Activated CD4-positive, alpha-beta memory T cell treated with anti-CD3 and anti-CD28 coated beads, Interleukin-2, amount 10 ng/mL, durations not matched to agents 7 days and 5 days (primary cell): ENCODE results near the gene RBBP6. TPM values are rescaled to one million over a fixed set of nuclear protein-coding genes. Genes with fewer than 3 reads are reported as not detected.

Source experiments
- CTCF ChIA-PET: fragments of 350-600 bp; sonication (Branson Sonifier 250); formaldehyde crosslinking; loops from one replicate; lab custom pipeline; 2021; ENCODE audit warnings: antibody characterized with exemption, inconsistent platforms; lab: Charles Lee
- POLR2A ChIA-PET: fragments of 350-600 bp; sonication (Branson Sonifier 250); formaldehyde crosslinking; loops from one replicate; lab custom pipeline; 2021; ENCODE audit warnings: antibody characterized with exemption; lab: Charles Lee
- DNase-seq: peaks from one replicate; pipeline ENCODE4 v3.0.0-alpha.2; 2020
- H3K27ac Mint-ChIP-seq: one replicate; pipeline ENCODE4 v1.8.0; 2021; ENCODE audit warnings: mild to moderate bottlenecking, mixed read lengths
- H3K27me3 Mint-ChIP-seq: one replicate; pipeline ENCODE4 v1.8.0; 2021; ENCODE audit warnings: mixed read lengths
- H3K36me3 Mint-ChIP-seq: one replicate; pipeline ENCODE4 v1.8.0; 2021; ENCODE audit warnings: low read depth, mixed read lengths
- H3K4me1 Mint-ChIP-seq: one replicate; pipeline ENCODE4 v1.8.0; 2021; ENCODE audit warnings: mixed read lengths
- H3K4me3 Mint-ChIP-seq: one replicate; pipeline ENCODE4 v1.8.0; 2021; ENCODE audit warnings: mild to moderate bottlenecking, mixed read lengths
- H3K9me3 Mint-ChIP-seq: one replicate; pipeline ENCODE4 v1.8.0; 2021; ENCODE audit warnings: mixed read lengths
- total RNA-seq, 2 experiments: library from RNA; stranded (reverse); gene quantifications; one replicate each; pipeline ENCODE4 v1.2.3, GENCODE V29; 2021

RBBP6 gene
- total RNA-seq, 2 experiments from 2014 or later = 66.8 to 68.6 TPM

DNA sequence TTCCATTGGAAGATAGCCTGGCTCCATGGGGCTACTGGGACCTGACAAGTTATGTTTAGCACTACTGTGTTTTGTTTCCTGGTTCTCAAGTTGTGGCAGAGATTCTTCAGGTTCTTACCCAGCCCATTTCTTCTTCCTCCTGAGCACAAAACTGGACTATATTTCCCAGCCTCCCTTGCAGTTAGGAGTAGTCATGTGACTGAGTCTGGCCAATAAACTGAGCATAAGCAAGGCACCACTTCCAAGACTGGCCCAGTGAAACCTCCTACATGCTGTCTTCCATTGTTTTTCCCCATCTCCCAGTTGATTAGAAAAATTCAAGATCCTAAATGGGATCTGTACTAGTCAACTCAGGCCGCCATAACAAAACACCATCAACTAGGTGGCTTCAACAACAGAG, 28.2 kb upstream of the RBBP6 start:
- CTCF ChIA-PET = no interaction called here

DNA sequence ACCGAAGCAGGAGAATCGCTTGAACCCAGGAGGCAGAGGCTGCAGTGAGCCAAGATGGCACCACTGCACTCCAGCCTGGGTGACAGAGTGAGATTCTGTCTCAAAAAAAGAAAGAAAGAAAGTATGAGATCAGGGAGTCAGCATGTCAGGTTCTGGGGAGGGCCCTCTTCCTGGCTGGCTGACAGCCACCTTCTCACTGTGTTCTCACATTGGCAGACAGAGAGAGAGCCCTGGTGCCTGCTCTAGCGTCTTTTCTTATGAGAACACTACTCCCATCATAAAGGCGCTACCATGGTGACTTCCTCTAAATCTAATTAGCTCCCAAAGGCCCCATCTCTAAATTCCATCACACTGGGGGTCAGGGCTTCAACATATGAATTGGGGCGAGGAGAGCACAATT, 27.6 kb upstream of the RBBP6 start:
- ChIA-PET CTCF (interaction anchor here (1.3 kb wide), 1 partner anchor 27 kb away, joined by 3 read pairs; the partner anchor contains the start of gene RBBP6), POLR2A (no interaction called here)
- H3K36me3 Mint-ChIP-seq = no peaks in the 10 kb centered on the region
- no peak overlapping the region for H3K27ac Mint-ChIP-seq
- H3K27me3 Mint-ChIP-seq = peaks cover 7% of the 10 kb centered on the region
- no peak overlapping the region for H3K4me3 Mint-ChIP-seq
- peaks cover 1% of the 10 kb centered on the region for H3K4me1 Mint-ChIP-seq
- no peak for DNase-seq
- H3K9me3 Mint-ChIP-seq = no peaks in the 10 kb centered on the region

More for the DNA sequence above, 28.2 kb upstream of the RBBP6 start:
- Mint-ChIP-seq H3K27me3 (peaks cover 6% of the 10 kb centered on the region), H3K27ac (no peak overlapping the region), H3K4me3 (no peak overlapping the region), H3K9me3 (no peaks in the 10 kb centered on the region), H3K4me1 (no peaks in the 10 kb centered on the region), H3K36me3 (no peaks in the 10 kb centered on the region)
- no peak for DNase-seq
- POLR2A ChIA-PET = no interaction called here

DNA sequence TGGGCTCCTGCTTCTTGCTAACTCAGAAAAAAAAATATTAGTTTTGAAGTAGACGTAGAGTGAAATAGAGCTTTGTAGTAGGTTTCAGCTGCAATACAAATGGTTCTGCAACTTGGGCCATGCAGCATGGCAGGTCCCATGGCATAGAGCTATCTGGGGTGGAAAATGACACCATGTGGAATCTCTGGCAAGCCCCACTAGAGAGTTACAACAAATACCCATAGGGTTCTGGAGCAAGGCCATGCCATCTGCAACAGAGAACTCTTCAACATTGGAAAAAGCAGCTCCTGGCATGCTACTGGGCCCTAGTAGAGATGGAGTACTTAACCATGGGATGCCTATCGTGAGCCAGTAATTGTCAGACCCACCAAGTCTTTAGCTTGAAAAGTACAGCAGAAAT, 25.3 kb upstream of the RBBP6 start:
- Mint-ChIP-seq H3K4me1 (peaks cover 6% of the 10 kb centered on the region), H3K27ac (no peak overlapping the region), H3K27me3 (peaks cover 9% of the 10 kb centered on the region), H3K36me3 (no peaks in the 10 kb centered on the region), H3K4me3 (no peak overlapping the region), H3K9me3 (no peaks in the 10 kb centered on the region)
- no peak for DNase-seq
- CTCF ChIA-PET = interaction anchor here (0.7 to 3.0 kb wide), 3 partner anchors 10 to 293 kb away, joined by 3 to 18 read pairs (median 3); no protein-coding TSS in a partner anchor
- POLR2A ChIA-PET = interaction anchor here (0.9 kb wide), 1 partner anchor 9 kb away, joined by 3 read pairs; no protein-coding TSS in a partner anchor

DNA sequence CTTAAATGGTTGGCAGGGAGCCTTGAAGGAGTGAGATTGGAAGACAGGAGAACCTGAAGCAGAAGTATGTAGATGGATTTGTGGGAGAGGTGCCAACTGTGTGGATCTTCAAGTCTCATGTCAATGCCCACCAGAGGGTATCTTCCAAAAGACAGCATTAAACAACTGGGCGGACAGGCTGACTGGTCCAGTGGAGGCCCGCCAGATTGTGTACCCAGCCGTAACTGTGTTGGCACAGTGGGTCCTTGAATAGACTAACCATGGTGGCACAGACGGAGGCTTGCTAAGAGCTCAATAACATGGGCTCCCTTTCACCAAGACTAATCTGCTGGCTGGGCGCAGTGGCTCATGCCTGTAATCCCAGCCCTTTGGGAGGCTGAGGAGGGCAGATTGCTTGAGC, 24.2 kb upstream of the RBBP6 start:
- no peak for DNase-seq
- POLR2A ChIA-PET = interaction anchor here (0.6 kb wide), 1 partner anchor 919 kb away, joined by 3 read pairs; the partner anchor contains the start of gene NDUFAB1

DNA sequence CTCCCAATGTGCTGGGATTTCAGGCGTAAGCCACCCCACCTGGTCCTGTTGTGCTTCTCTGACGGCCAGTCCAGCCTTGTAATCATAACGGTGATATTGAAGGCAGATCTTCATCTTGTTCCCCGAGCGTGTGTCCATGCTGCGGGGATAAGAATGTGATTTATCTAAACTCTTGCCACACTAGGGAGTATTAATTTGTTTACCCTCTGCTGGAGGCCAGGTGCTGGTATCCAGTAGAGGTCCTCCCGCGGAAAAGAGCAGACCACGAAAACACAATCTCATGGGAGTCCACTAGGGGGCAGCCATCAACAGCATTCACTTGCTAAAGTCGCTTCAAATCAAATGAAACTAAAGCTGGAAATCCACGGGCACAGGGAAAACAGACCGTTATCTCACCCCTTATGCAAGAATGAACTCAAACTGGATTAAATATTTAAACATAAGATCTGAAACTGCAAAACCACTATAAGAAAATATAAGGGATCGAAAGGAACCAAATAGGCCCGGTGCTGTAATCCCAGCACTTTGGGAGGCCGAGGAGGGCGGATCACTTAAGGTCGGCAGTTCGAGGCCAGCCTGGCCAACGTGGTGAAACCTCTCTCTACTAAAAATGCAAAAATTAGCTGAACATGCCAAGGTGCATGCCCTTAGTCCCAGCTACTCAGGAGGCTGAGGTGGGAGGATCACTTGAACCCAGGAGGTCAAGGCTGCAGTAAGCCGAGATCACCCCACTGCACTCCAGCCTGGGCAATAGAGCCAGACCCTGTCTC, 22.3 kb upstream of the RBBP6 start:
- peak; percentile 78 for DNase-seq
- H3K27me3 Mint-ChIP-seq = peaks cover 7% of the 10 kb centered on the region
- no peaks in the 10 kb centered on the region for H3K9me3 Mint-ChIP-seq
- H3K36me3 Mint-ChIP-seq = no peaks in the 10 kb centered on the region
- H3K4me3 Mint-ChIP-seq = no peak overlapping the region
- no peak overlapping the region for H3K27ac Mint-ChIP-seq
- ChIA-PET CTCF (interaction anchor here (0.6 to 3.5 kb wide), 17 partner anchors 8 to 708 kb away, joined by 3 to 16 read pairs (median 4); partner anchors contain the start of gene RBBP6), POLR2A (interaction anchor here (0.8 to 1.0 kb wide), 2 partner anchors 25 to 33 kb away, joined by 3 read pairs; no protein-coding TSS in a partner anchor)
- H3K4me1 Mint-ChIP-seq = peaks cover 11% of the 10 kb centered on the region

More for the DNA sequence above, 24.2 kb upstream of the RBBP6 start:
- peaks cover 7% of the 10 kb centered on the region for H3K27me3 Mint-ChIP-seq
- H3K36me3 Mint-ChIP-seq = no peaks in the 10 kb centered on the region
- no peak overlapping the region for H3K27ac Mint-ChIP-seq
- no peak overlapping the region for H3K4me3 Mint-ChIP-seq
- H3K4me1 Mint-ChIP-seq = peaks cover 6% of the 10 kb centered on the region
- CTCF ChIA-PET = interaction anchor here (0.5 to 3.0 kb wide), 6 partner anchors 9 to 643 kb away, joined by 3 to 18 read pairs (median 3); no protein-coding TSS in a partner anchor
- no peaks in the 10 kb centered on the region for H3K9me3 Mint-ChIP-seq

DNA sequence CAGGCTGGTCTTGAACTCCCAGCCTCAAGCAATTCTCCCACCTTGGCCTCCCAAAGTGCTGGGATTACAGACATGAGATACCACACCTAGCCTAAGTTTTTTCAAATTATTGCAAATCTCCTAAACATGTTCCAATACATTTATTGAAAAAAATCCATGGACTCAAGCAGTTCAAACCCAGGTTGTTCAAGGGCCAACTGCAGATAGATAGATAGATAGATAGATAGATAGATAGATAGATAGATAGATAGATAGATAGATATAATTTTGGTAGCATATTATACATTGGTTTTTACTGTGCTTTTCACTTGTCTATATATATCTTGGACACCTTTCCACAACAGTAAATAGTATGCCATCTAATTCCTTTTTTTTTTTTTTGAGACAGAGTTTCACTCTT, 20.9 kb upstream of the RBBP6 start:
- CTCF ChIA-PET = interaction anchor here (1.8 to 3.5 kb wide), 2 partner anchors 12 to 14 kb away, joined by 5 to 16 read pairs; no protein-coding TSS in a partner anchor
- Mint-ChIP-seq H3K27ac (no peak overlapping the region), H3K36me3 (no peaks in the 10 kb centered on the region), H3K27me3 (peaks cover 7% of the 10 kb centered on the region), H3K4me1 (peaks cover 11% of the 10 kb centered on the region), H3K9me3 (no peaks in the 10 kb centered on the region), H3K4me3 (no peak overlapping the region)
- DNase-seq = no peak
- POLR2A ChIA-PET = no interaction called here

DNA sequence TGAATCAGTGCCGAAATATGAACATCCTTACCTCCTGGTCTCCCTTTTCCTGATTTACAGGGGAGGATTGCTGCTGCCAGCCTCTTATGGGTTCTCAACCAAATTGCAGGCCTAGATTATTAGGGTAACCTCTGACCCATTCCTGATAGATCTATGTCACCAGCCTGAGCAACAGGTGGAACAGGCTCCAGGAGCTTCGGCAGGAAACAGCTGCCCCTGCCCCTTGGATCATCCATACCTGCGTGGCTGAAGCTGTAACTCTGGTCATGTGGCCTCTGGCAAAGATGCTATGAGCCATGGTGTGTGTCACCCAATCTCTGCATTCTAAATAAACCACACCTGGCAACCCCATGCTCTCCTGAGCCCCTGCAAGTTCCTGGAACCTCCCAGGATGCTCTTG, 18.4 kb upstream of the RBBP6 start:
- no peak overlapping the region for H3K4me3 Mint-ChIP-seq
- peaks cover 21% of the 10 kb centered on the region for H3K4me1 Mint-ChIP-seq
- H3K27me3 Mint-ChIP-seq = peaks cover 4% of the 10 kb centered on the region
- H3K9me3 Mint-ChIP-seq = no peaks in the 10 kb centered on the region
- no peaks in the 10 kb centered on the region for H3K36me3 Mint-ChIP-seq
- no peak overlapping the region for H3K27ac Mint-ChIP-seq
- CTCF ChIA-PET = interaction anchor here (0.5 kb wide), 1 partner anchor 136 kb away, joined by 3 read pairs; no protein-coding TSS in a partner anchor
- DNase-seq = no peak
- POLR2A ChIA-PET = interaction anchor here (0.6 kb wide), 1 partner anchor 746 kb away, joined by 3 read pairs; no protein-coding TSS in a partner anchor

DNA sequence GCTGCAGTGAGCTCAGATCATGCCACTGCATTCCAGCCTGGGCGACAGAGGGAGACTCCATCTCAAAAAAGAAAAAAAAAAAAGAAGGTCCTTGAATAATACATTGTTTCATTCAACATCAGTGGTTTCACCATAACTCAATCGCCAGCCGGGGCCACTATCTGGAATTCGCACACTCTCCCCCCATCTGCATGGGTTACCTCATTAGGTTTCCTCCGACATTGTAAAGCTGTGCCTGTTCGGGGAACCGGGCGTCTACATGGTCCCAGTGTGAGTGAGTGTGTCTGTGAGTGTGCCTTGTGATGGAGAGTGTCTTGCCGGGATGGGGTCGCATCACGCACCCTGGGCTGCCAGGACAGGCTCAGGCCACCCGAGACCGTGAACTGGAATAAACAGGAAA, 16.6 kb upstream of the RBBP6 start:
- H3K36me3 Mint-ChIP-seq = no peaks in the 10 kb centered on the region
- H3K4me3 Mint-ChIP-seq = no peak overlapping the region
- peaks cover 18% of the 10 kb centered on the region for H3K4me1 Mint-ChIP-seq
- ChIA-PET CTCF (interaction anchor here (1.0 to 1.4 kb wide), 2 partner anchors 39 to 720 kb away, joined by 3 read pairs; no protein-coding TSS in a partner anchor), POLR2A (no interaction called here)
- DNase-seq = no peak
- no peaks in the 10 kb centered on the region for H3K27me3 Mint-ChIP-seq
- no peak overlapping the region for H3K27ac Mint-ChIP-seq
- no peaks in the 10 kb centered on the region for H3K9me3 Mint-ChIP-seq

DNA sequence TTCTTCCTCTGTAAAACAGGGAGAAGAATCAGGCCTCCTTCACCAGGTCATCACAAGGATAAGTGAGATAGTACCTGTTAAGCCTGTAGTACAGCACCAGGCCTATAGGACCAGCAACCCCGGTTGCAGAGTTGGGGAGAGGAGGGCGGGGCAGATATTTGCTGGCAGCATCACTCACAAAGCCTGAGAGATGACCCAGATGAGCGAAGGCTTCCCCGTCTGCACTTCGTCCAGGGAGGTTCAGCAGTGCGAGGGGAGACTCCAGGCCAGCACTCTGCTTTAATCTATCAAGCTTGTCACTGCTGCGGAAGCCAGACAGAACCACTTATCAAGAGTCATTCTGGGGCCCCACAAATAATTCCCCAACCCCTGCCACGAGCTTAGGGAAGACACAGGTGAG, 15.8 kb upstream of the RBBP6 start:
- CTCF ChIA-PET = interaction anchor here (1.0 to 1.4 kb wide), 2 partner anchors 39 to 721 kb away, joined by 3 read pairs; no protein-coding TSS in a partner anchor

DNA sequence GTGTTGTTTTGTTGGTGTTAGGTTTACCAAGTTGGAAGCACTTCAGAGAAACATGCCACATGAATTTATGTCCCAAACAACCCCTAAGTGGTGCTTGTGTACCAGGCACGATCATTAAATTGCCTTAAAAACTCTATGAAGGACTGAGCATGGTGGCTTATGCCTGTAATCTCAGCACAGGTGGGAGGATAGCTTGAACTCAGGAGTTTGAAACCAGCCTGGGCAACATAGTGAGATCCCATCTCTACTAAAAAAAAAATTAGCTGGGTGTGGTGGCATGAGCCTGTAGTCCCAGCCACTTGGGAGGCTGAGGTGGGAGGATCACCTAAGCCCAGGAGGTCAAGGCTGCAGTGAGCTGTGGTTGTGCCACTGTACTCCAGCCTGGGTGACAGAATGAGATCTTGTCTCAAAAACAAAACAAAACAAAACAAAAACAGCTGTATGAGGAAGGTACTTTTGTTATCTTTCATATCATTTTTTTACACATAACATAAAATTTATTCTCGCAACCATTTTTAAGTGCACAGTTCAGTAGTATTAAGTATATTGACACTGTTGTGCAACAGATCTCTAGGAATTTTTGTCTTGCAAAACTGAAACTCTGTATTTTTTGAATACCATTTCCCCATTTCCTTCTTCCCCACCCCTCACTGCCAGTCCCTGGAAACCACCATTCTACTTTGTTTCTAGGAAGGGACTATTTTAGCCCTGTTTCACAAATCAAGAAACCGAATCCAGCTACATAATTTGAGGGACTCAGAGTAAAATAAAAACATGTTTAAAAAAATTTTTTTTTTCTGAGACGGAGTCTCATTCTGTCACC, 14.3 kb upstream of the RBBP6 start:
- ChIA-PET POLR2A (interaction anchor here (0.9 kb wide), 1 partner anchor 16 kb away, joined by 3 read pairs; no protein-coding TSS in a partner anchor), CTCF (interaction anchor here (1.1 to 1.8 kb wide), 2 partner anchors 8 to 10 kb away, joined by 3 to 5 read pairs; no protein-coding TSS in a partner anchor)
- H3K27me3 Mint-ChIP-seq = no peaks in the 10 kb centered on the region
- no peak overlapping the region for H3K4me3 Mint-ChIP-seq
- no peak overlapping the region for H3K27ac Mint-ChIP-seq
- DNase-seq = no peak
- H3K9me3 Mint-ChIP-seq = no peaks in the 10 kb centered on the region
- H3K4me1 Mint-ChIP-seq = peaks cover 18% of the 10 kb centered on the region
- no peaks in the 10 kb centered on the region for H3K36me3 Mint-ChIP-seq

More for the DNA sequence above, 15.8 kb upstream of the RBBP6 start:
- Mint-ChIP-seq H3K4me1 (peaks cover 18% of the 10 kb centered on the region), H3K9me3 (no peaks in the 10 kb centered on the region), H3K4me3 (no peak overlapping the region), H3K36me3 (no peaks in the 10 kb centered on the region), H3K27me3 (no peaks in the 10 kb centered on the region), H3K27ac (no peak overlapping the region)
- no peak for DNase-seq
- POLR2A ChIA-PET = no interaction called here

DNA sequence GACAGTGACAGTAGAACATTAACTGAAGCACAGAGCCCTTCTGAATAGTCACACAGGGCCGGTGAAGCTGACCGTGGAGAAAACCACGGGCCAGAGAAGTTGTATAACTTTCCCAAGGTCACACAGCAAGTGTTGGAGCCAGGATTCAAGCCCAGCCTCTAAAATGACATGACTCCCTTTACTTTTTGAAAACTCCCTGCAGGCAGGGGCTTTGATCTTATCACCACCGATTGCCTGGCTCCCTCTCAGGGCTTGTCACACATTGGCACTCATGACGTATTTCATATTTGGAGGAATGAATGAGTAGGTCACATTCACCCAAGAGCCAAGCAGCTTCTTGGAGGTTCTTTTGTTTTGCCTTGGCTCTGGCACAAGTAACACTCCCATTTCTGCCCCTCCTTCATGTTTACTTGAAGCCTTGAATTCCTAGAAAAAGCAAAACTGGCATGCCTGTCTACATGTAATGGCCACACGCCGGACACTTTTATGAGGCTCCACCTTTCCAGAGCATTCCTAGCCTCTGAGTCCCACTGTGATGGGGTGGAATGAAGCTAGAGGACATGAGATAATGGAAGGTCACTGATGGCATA, 13.3 kb upstream of the RBBP6 start:
- H3K9me3 Mint-ChIP-seq = no peaks in the 10 kb centered on the region
- no peaks in the 10 kb centered on the region for H3K36me3 Mint-ChIP-seq
- POLR2A ChIA-PET = interaction anchor here (0.9 to 1.2 kb wide), 2 partner anchors 15 to 27 kb away, joined by 3 read pairs; no protein-coding TSS in a partner anchor
- H3K4me3 Mint-ChIP-seq = no peak overlapping the region
- no peak overlapping the region for H3K27ac Mint-ChIP-seq
- H3K4me1 Mint-ChIP-seq = peaks cover 18% of the 10 kb centered on the region
- H3K27me3 Mint-ChIP-seq = no peaks in the 10 kb centered on the region
- CTCF ChIA-PET = interaction anchor here (1.1 to 1.8 kb wide), 2 partner anchors 9 to 11 kb away, joined by 3 to 5 read pairs; no protein-coding TSS in a partner anchor
- no peak for DNase-seq
